ENCODE measurements around the gene RPTOR. TPM values are rescaled to one million over a fixed set of nuclear protein-coding genes. Genes with fewer than 3 reads are reported as not detected.

The RPTOR gene
- polyA plus RNA-seq, 1 of the 3 experiments (the other 2 are of a cell fraction) = 14.9 TPM

- Histone ChIP-seq H3K4me1 (ENCODE audit: control insufficient read depth in 1 of 2, insufficient read depth in 2 of 2, low read depth in 1 of 2, low read length in 1 of 2) (peaks cover 4 to 29% of the 10 kb centered on the region in 2 experiments), H3K4me2 (no peak overlapping the region), H3K9me2 (no peaks in the 10 kb centered on the region), H4K20me1 (ENCODE audit: insufficient read depth) (no peaks in the 10 kb centered on the region), H3K79me2 (ENCODE audit: insufficient read depth) (no peaks in the 10 kb centered on the region), H3F3A (replicated peaks; ENCODE audit: insufficient read depth) (no peaks in the 10 kb centered on the region), H3K9me3 (no peaks in the 10 kb centered on the region), H3K4me3 (ENCODE audit: low read depth in 2 of 2, low read length in 1 of 2) (no peak overlapping the region), H2AFZ (ENCODE audit: low read depth) (no peak overlapping the region), H3K9ac (no peak overlapping the region), H3K27me3 (ENCODE audit: insufficient read depth) (no peaks in the 10 kb centered on the region), H3K27ac (ENCODE audit: low read depth in 2 of 2, low read length in 1 of 2) (no peak overlapping the region), H3K36me3 (replicated peaks in 1 of 2; ENCODE audit: control insufficient read depth in 1 of 2, insufficient read depth in 2 of 2, low read length in 1 of 2) (peaks cover 2 to 4% of the 10 kb centered on the region in 2 experiments)
- DNase-seq = no peak
- TF ChIP-seq CHD2 (IDR thresholded peaks at IDR 0.05; ENCODE audit: low read length, partially characterized antibody) = no peak
- TF ChIP-seq FOSL2 (IDR thresholded peaks at IDR 0.05; ENCODE audit: borderline replicate concordance, low read depth) = no peak
- no peak for TF ChIP-seq CTCF (IDR thresholded peaks at IDR 0.05)
- TF ChIP-seq RXRA (IDR thresholded peaks at IDR 0.05; ENCODE audit: borderline replicate concordance, low read depth) = no peak
- TF ChIP-seq GATA2 (CRISPR knock-in tag; IDR thresholded peaks at IDR 0.05) = no peak
- TF ChIP-seq EP300 (IDR thresholded peaks at IDR 0.05; ENCODE audit: borderline replicate concordance in 1 of 2, low read depth in 1 of 2, low read length in 1 of 2) = no peak
- no peak for TF ChIP-seq FOXM1 (IDR thresholded peaks at IDR 0.05; ENCODE audit: low read depth)
- no peak for TF ChIP-seq POLR2AphosphoS5 (IDR thresholded peaks at IDR 0.05; ENCODE audit: low read depth, low read length)
- no peak for TF ChIP-seq RFX5 (IDR thresholded peaks at IDR 0.05; ENCODE audit: low read length)
- TF ChIP-seq USF2 (IDR thresholded peaks at IDR 0.05; ENCODE audit: borderline replicate concordance, low read depth, low read length) = no peak
- TF ChIP-seq NRF1 (IDR thresholded peaks at IDR 0.05; ENCODE audit: low read depth, low read length) = no peak
- TF ChIP-seq GABPA (IDR thresholded peaks at IDR 0.05; ENCODE audit: low read depth) = no peak
- TF ChIP-seq SIN3A (IDR thresholded peaks at IDR 0.05; ENCODE audit: borderline replicate concordance, low read depth, low read length) = no peak
- TF ChIP-seq USF1 (IDR thresholded peaks at IDR 0.05; ENCODE audit: borderline replicate concordance, low read depth) = no peak
- TF ChIP-seq ZBTB33 (IDR thresholded peaks at IDR 0.05; ENCODE audit: borderline replicate concordance, low read depth) = no peak
- no peak for TF ChIP-seq SMC3 (IDR thresholded peaks at IDR 0.05; ENCODE audit: low read depth, low read length)
- TF ChIP-seq PBX3 (IDR thresholded peaks at IDR 0.05) = no peak
- no peak for TF ChIP-seq RAD21 (IDR thresholded peaks at IDR 0.05; ENCODE audit: low read length)
- no peak for TF ChIP-seq NFIC (IDR thresholded peaks at IDR 0.05; ENCODE audit: borderline replicate concordance)
- no peak for TF ChIP-seq EZH2phosphoT487 (IDR thresholded peaks at IDR 0.05; ENCODE audit: borderline replicate concordance, low read depth)
- ChIA-PET CTCF (interaction anchor here (0.6 to 2.4 kb wide), 11 partner anchors 9 to 443 kb away, joined by 3 to 16 read pairs (median 6); no protein-coding TSS in a partner anchor), POLR2A (no interaction called here)
- 97% methylated on average over 6 of the region's 6 CpGs for WGBS (ENCODE audit: low lambda C conversion rate)
Measured at GRCh38 chr17:80864751-80865150, 320.1 kb downstream of the RPTOR start.
